Heart right ventricle (tissue), 16 donors: ENCODE measurements around the gene TTYH1. TPM values are rescaled to one million over a fixed set of nuclear protein-coding genes. Genes with fewer than 3 reads are reported as not detected.

Source experiments
- ATAC-seq, 8 donors: fragments of 200-7000 bp; cut with Tn5 transposase; one replicate each; pipeline ENCODE4 v1.9.1; 2020; ENCODE audit warnings: mild to moderate bottlenecking in 8 of 8, moderate library complexity in 8 of 8, moderate number of reproducible peaks in 1 of 8
- DNase-seq, 2 donors: peaks; one replicate each; pipeline ENCODE4 v3.0.0-alpha.2; 2020
- H3K27ac ChIP-seq, 10 donors: fragments of 200-600 bp; sonication (generic) in 2 of 10; one replicate each; pipeline versions ENCODE4 v1.5.0 to v1.8.0; 2020 to 2022; ENCODE audit warnings: mild to moderate bottlenecking in 3 of 10
- H3K27me3 ChIP-seq, 7 donors: fragments of 200-600 bp; one replicate each; pipeline ENCODE4 v1.8.0; 2021 to 2022; ENCODE audit warnings: mild to moderate bottlenecking in 2 of 7
- H3K36me3 ChIP-seq, 9 donors: fragments of 200-600 bp; sonication (generic) in 1 of 9; one replicate each; pipeline versions ENCODE4 v1.5.0 to v1.8.0; 2020 to 2022; ENCODE audit warnings: mild to moderate bottlenecking in 2 of 9
- H3K4me1 ChIP-seq, 9 donors: fragments of 200-600 bp; sonication (generic) in 1 of 9; one replicate each; pipeline versions ENCODE4 v1.5.0 to v1.8.0; 2020 to 2022; ENCODE audit warnings: mild to moderate bottlenecking in 4 of 9
- H3K4me3 ChIP-seq, 10 donors: fragments of 200-600 bp; sonication (generic) in 2 of 10; one replicate each; pipeline versions ENCODE4 v1.5.0 to v1.8.0; 2020 to 2022; ENCODE audit warnings: mild to moderate bottlenecking in 7 of 10, moderate library complexity in 2 of 10
- H3K9me3 ChIP-seq, 11 donors: fragments of 200-600 bp in 10 of 11; sonication (generic) in 2 of 11; one replicate each; pipeline versions ENCODE4 v1.5.0 to v1.8.0; 2013 to 2022; ENCODE audit warnings: mild to moderate bottlenecking in 2 of 11, control low read depth in 1 of 11, moderate library complexity in 1 of 11
- WGBS, 2 donors: extraction: QIAGEN DNeasy Blood & Tissue Kit; methylation state at CpG; one replicate each; pipeline ENCODE4 v1.1.7; 2013; ENCODE audit warnings: inconsistent platforms in 1 of 2; 5-methylcytosine and 5-hydroxymethylcytosine counted together
- intact Hi-C, 10 donors: fragments of 100-400 bp; cut with DNase I; formaldehyde crosslinking; loops; one replicate each; pipeline versions ENCODE4 v1.11.1 to v1.14.2; 2022
- polyA plus RNA-seq, 2 donors: library from polyadenylated mRNA; stranded (reverse); fragments of 200-250 nt; gene quantifications; one replicate each; pipeline ENCODE4 v1.2.3, GENCODE V29; 2013
- total RNA-seq, 10 donors: library from RNA; stranded (reverse); fragmentation: NEBNext Ultra II Directional in 3 of 10; extraction: Animal tissue kit (Norgen Biotek cat#: 25700) in 3 of 10; gene quantifications; one replicate each; pipeline versions ENCODE4 v1.2.1 to v1.2.4, GENCODE V29; 2021 to 2023
- TF ChIP-seq, protein P1 (sequence below), 9 donors: fragments of 200-600 bp; sonication (generic) in 2 of 9; IDR thresholded peaks; one replicate each; pipeline versions ENCODE4 v1.5.0 to v1.8.0; 2021 to 2022; ENCODE audit warnings: antibody characterized with exemption in 9 of 9, mild to moderate bottlenecking in 5 of 9, moderate library complexity in 1 of 9
- donor health status: Arrhythmogenic right ventricular cardiomyopathy.
- donor health status: ischemic (EF 13 %, LVEDD 7.1; RV severe dilation, severe dysfunction).
- donor health status: healthy with polysubstance abuse.
- donor health status: DM: no; HTN: yes; CAD: no.
- donor health status: DM: no; HTN: no; CAD: no.
- donor health status: ischemic (EF 25% LVEDD 6.9; RV normal size, moderate dysfunction).
- donor health status: ischemic (EF 25% LVEDD 5.7; RV mildly dilated, moderate dysfunction).
- donor health status: healthy.
- donor health status: DM: yes; HTN: yes; CAD: no.
- donor health status: Ischemic cardiomyopathy.
- donor health status: ischemic (EF 35%, LVEDD 5.7; RV mildly dilated, moderate dysfunction).
- donor health status: nonischemic (EF 11% LVEDD 7.7; RV severe dilation, severe dysfunction).
- donor health status: DM: yes; HTN: yes; CAD: no.
- donor health status: PGD.
- donor health status: ischemic (EF 29% LVEDD 5.4; RV normal size, mild dysfunction).
- donor health status: nonischemic (EF 23%, LVEDD 6.1; RV moderate dilation, normal function).

Gene TTYH1
- total and polyA plus RNA-seq, 12 donors: 0.37 to 4.3 (median 1.2) TPM

DNA sequence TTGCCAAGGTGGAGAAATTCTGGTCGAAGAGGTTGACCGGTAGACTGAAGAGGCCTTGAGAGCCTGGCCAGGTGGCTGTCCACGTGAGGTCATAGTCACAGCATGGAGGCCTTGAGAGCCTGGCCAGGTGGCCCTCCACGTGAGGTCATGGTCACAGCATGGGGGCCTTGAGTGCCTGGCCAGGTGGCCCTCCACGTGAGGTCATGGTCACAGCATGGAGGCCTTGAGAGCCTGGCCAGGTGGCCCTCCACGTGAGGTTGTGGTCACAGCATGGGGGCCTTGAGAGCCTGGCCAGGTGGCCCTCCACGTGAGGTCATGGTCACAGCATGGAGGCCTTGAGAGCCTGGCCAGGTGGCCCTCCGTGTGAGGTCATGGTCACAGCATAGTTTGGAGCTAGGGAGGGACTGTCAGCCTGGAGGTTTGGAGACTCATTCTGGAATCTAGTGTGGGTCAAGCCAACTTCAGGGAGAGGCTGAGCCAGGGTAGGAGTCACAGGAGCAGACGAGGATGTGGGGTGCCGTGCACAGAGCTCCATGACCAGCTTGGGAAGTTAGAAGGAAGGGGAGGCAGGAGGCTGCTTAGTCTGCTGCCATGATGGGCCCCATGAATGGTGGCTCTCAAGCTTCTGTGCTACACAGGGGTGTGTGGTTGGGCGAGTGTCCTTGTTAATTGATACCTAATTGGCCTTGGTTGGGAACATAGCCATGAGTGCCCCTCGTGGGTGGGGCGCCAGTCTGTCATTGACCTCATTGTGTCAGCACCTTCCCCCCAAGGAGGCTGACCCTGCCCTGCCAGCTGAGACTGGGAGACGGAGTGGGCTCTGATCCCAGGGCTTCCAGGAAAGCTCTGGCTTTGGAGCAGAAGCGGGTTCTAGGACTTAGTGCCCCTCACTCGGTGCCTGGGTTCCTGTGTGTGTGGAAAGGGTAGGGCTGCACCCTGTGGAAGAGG lies 44.3 kb downstream of the TTYH1 start:
- peaks cover 11 to 51% (median 42%) of the 10 kb centered on the region in 9 donors for H3K4me1 ChIP-seq
- intact Hi-C loops: no loop called here
- no peak overlapping the region for H3K4me3 ChIP-seq
- no peaks in the 10 kb centered on the region for H3K27me3 ChIP-seq
- TF ChIP-seq, protein P1, sequence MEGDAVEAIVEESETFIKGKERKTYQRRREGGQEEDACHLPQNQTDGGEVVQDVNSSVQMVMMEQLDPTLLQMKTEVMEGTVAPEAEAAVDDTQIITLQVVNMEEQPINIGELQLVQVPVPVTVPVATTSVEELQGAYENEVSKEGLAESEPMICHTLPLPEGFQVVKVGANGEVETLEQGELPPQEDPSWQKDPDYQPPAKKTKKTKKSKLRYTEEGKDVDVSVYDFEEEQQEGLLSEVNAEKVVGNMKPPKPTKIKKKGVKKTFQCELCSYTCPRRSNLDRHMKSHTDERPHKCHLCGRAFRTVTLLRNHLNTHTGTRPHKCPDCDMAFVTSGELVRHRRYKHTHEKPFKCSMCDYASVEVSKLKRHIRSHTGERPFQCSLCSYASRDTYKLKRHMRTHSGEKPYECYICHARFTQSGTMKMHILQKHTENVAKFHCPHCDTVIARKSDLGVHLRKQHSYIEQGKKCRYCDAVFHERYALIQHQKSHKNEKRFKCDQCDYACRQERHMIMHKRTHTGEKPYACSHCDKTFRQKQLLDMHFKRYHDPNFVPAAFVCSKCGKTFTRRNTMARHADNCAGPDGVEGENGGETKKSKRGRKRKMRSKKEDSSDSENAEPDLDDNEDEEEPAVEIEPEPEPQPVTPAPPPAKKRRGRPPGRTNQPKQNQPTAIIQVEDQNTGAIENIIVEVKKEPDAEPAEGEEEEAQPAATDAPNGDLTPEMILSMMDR (IDR thresholded peaks at IDR 0.05): no peak
- H3K9me3 ChIP-seq: no peaks in the 10 kb centered on the region
- peaks cover 4 to 79% (median 74%) of the 10 kb centered on the region in 9 donors for H3K36me3 ChIP-seq
- H3K27ac ChIP-seq: no peak overlapping the region
- ATAC-seq: no peak
- WGBS, 2 donors: 81 to 82% methylated on average over 16 of the region's 16 CpGs
- DNase-seq: no peak

DNA sequence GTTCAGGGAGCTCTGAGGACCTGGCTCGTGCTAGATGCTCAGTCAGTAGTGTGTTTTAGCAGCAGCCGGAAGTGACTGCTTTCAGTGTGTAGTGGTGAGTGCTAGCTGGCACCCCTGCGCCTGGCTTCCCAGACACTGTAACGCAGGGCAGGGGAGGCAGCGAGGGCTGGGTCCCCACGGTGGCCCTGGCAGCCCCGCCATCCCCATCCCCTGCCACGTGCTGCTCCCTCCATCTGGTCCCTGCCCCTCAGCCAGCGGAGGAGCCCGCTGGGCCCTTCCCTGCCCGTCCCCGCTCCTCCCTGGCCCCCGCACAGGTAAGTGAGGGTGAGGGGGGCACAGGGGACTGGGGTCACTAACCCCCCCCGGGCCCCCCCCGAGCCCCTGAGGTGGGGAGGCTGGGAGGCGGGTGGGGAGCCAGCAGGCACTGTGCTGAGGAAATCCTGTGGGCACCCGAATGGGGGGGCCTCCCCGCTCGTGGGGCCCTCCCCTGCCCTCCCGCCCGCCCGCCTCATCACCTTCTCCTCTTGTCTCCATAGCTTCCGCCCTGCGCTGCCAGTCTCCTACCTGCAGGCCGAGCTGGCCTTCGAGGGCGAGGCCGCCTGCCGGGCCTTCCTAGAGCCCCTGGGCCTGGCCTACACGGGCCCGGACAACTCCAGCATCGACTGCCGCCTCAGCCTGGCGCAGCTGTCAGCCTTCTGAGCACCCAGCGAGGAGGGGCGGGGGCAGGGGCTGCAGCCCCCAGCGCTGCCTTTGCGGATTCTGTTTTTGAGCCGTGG lies 45.2 kb downstream of the TTYH1 start:
- no peak for ATAC-seq
- H3K27ac ChIP-seq: no peak overlapping the region
- TF ChIP-seq, protein P1 (IDR thresholded peaks at IDR 0.05): no peak
- H3K4me3 ChIP-seq: no peak overlapping the region
- peaks cover 11 to 54% (median 45%) of the 10 kb centered on the region in 9 donors for H3K4me1 ChIP-seq
- H3K27me3 ChIP-seq: peaks cover 0 to 2% (median 0%) of the 10 kb centered on the region in 7 donors
- intact Hi-C loops: no loop called here
- DNase-seq: no peak
- 81 to 83% methylated on average over 35 to 39 of the region's 39 CpGs for WGBS, 2 donors
- H3K9me3 ChIP-seq: no peaks in the 10 kb centered on the region
- H3K36me3 ChIP-seq: peaks cover 4 to 71% (median 66%) of the 10 kb centered on the region in 9 donors

DNA sequence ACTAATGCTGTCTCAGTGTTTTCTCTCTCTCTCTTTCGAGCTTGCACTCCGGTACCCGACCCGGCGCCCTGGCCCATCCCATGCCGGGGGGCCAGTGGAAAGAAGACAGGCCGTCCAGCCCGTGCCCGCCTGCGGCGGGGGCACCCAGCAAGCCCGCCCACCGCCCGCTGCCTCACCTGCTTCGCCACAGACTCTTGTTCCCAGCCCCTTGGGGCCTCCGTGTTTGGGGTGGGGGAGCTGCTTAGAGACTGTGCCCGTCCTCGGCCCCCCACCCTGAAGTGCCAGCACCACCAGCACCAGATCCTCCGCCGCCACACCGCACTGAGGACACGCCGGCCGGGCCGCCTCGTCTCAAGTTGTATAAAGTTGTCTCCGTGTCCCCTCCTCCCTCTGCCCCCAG lies 45.9 kb downstream of the TTYH1 start:
- H3K9me3 ChIP-seq: no peaks in the 10 kb centered on the region
- DNase-seq: no peak
- H3K4me1 ChIP-seq: peaks cover 11 to 54% (median 45%) of the 10 kb centered on the region in 9 donors
- TF ChIP-seq, protein P1 (IDR thresholded peaks at IDR 0.05): no peak
- 72 to 76% methylated on average over 27 of the region's 27 CpGs for WGBS, 2 donors
- no peak for ATAC-seq
- intact Hi-C loops: no loop called here
- peaks cover 4 to 63% (median 58%) of the 10 kb centered on the region in 9 donors for H3K36me3 ChIP-seq
- H3K27me3 ChIP-seq: peaks cover 0 to 10% (median 0%) of the 10 kb centered on the region in 7 donors
- H3K27ac ChIP-seq: peak overlapping the region in 3 of 10 donors; percentile 43 to 100 (median 99)
- no peak overlapping the region for H3K4me3 ChIP-seq

DNA sequence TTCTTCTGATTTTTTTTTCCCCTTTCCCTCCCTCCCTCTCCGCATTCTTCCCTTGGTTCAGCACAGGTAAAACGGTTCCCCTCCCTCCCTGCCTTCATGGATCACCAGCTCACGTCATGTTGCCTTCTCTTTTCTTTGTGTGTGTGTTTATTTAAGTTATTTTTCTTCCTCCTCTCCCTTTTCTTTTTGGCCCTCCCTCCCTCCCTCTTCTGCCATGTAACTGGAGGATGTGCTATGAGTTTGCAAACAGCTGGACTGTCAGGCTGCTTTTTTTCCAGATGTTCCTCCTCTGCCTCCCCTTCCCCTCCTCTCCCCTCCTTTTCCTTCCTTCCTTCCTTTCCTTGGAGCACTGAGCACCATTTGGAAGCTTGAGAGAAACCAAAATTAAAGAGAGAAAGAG lies 46.3 kb downstream of the TTYH1 start:
- intact Hi-C loops: loop anchor here in 2 of 10 donors (2.0 kb wide), 1 partner anchor 13 kb away; the partner anchor contains the start of gene LENG8 (in 2 of the 2)
- Histone ChIP-seq H3K9me3 (no peaks in the 10 kb centered on the region), H3K36me3 (peaks cover 4 to 59% (median 54%) of the 10 kb centered on the region in 9 donors), H3K27ac (peak overlapping the region in 8 of 10 donors; percentile 96 to 100 (median 99)), H3K27me3 (peaks cover 0 to 14% (median 0%) of the 10 kb centered on the region in 7 donors), H3K4me1 (peaks cover 11 to 54% (median 45%) of the 10 kb centered on the region in 9 donors), H3K4me3 (peak overlapping the region in 2 of 10 donors; percentile 69 to 73)
- TF ChIP-seq, protein P1 (IDR thresholded peaks at IDR 0.05): no peak
- DNase-seq (no peak), ATAC-seq (no peak)
- WGBS, 2 donors: 58 to 61% methylated on average over 3 of the region's 3 CpGs
